IPS-18a (cell line): ENCODE measurements around the gene PSMA5.
"Not testable (repeated sequence)": the region's sequence is repeated elsewhere in the genome, so short reads cannot be mapped to it uniquely, and the experiment has no call there.

Experiments
- H3K27ac ChIP-seq: one replicate; pipeline ENCODE4 v1.5.1; 2013; ENCODE audit warnings: low read length
- H3K27me3 ChIP-seq: one replicate; pipeline ENCODE4 v1.6.1; 2013; ENCODE audit warnings: mild to moderate bottlenecking, low read length; ENCODE audit not compliant: control insufficient read depth, insufficient read depth
- H3K36me3 ChIP-seq: one replicate; pipeline ENCODE4 v1.6.1; 2013; ENCODE audit warnings: low read depth, low read length; ENCODE audit not compliant: control insufficient read depth
- H3K4me1 ChIP-seq: one replicate; pipeline ENCODE4 v1.6.1; 2013; ENCODE audit warnings: low read depth, low read length; ENCODE audit not compliant: control insufficient read depth
- H3K4me3 ChIP-seq: one replicate; pipeline ENCODE4 v1.5.1; 2013; ENCODE audit warnings: low read length
- H3K9ac ChIP-seq: one replicate; pipeline ENCODE4 v1.6.1; 2013; ENCODE audit warnings: mild to moderate bottlenecking, low read length, moderate library complexity
- H3K9me3 ChIP-seq: one replicate; pipeline ENCODE4 v1.6.1; 2013; ENCODE audit warnings: low read depth, low read length; ENCODE audit not compliant: control insufficient read depth

The PSMA5 gene

GRCh38 chr1:109426281-109427170, at the start of gene PSMA5:
TSS of gene PSMA5 (minus strand) at chr1:109426448. CDS start at chr1:109426330, 118 bp downstream.
- H3K9me3 ChIP-seq, result no peaks in the 10 kb centered on the region

GRCh38 chr1:109475261-109475660, 49.0 kb upstream of the PSMA5 start:
- Histone ChIP-seq H3K9me3 (no peaks in the 10 kb centered on the region), H3K9ac (no peak overlapping the region), H3K27me3 (peaks cover 7% of the 10 kb centered on the region), H3K27ac (no peak overlapping the region), H3K4me3 (no peak overlapping the region), H3K36me3 (no peaks in the 10 kb centered on the region), H3K4me1 (no peaks in the 10 kb centered on the region)

More at GRCh38 chr1:109426281-109427170, at the start of gene PSMA5:
- no peaks in the 10 kb centered on the region for H3K27me3 ChIP-seq
- H3K4me1 ChIP-seq, result peaks cover 6% of the 10 kb centered on the region
- peaks cover 5% of the 10 kb centered on the region for H3K36me3 ChIP-seq
- peak within 1 kb of the TSS; percentile 73 for H3K27ac ChIP-seq
- H3K9ac ChIP-seq, result peak within 1 kb of the TSS; percentile 89
- H3K4me3 ChIP-seq, result peak within 1 kb of the TSS; percentile 96

- Histone ChIP-seq H3K36me3 (no peaks in the 10 kb centered on the region), H3K27ac (no peak overlapping the region), H3K9me3 (no peaks in the 10 kb centered on the region), H3K4me1 (no peaks in the 10 kb centered on the region), H3K9ac (no peak overlapping the region), H3K27me3 (peaks cover 13% of the 10 kb centered on the region), H3K4me3 (no peak overlapping the region)
These were observed 48.4 kb upstream of the PSMA5 start for GRCh38 chr1:109474697-109475096.

- not testable (repeated sequence) for H3K4me1 ChIP-seq, H3K9ac ChIP-seq, H3K4me3 ChIP-seq, H3K27ac ChIP-seq, H3K9me3 ChIP-seq, H3K36me3 ChIP-seq
- peaks cover 19% of the 10 kb centered on the region for H3K27me3 ChIP-seq
These were observed 47.2 kb upstream of the PSMA5 start for GRCh38 chr1:109473284-109474057.

- Histone ChIP-seq H3K36me3 (no peaks in the 10 kb centered on the region), H3K9me3 (no peaks in the 10 kb centered on the region), H3K27ac (no peak overlapping the region), H3K4me3 (no peak overlapping the region), H3K9ac (no peak overlapping the region), H3K4me1 (peaks cover 7% of the 10 kb centered on the region), H3K27me3 (peaks cover 26% of the 10 kb centered on the region)
These were observed 46.5 kb upstream of the PSMA5 start for GRCh38 chr1:109472779-109473178.

GRCh38 chr1:109470245-109470644, 44.0 kb upstream of the PSMA5 start:
- no peak overlapping the region for H3K4me3 ChIP-seq
- peaks cover 50% of the 10 kb centered on the region for H3K27me3 ChIP-seq
- H3K36me3 ChIP-seq, result no peaks in the 10 kb centered on the region
- no peak overlapping the region for H3K9ac ChIP-seq
- H3K4me1 ChIP-seq, result peaks cover 7% of the 10 kb centered on the region
- no peak overlapping the region for H3K27ac ChIP-seq
- H3K9me3 ChIP-seq, result no peaks in the 10 kb centered on the region

GRCh38 chr1:109468903-109469302, 42.7 kb upstream of the PSMA5 start:
- Histone ChIP-seq H3K36me3 (no peaks in the 10 kb centered on the region), H3K27ac (no peak overlapping the region), H3K27me3 (peaks cover 64% of the 10 kb centered on the region), H3K4me1 (peaks cover 7% of the 10 kb centered on the region), H3K4me3 (no peak overlapping the region), H3K9ac (no peak overlapping the region), H3K9me3 (no peaks in the 10 kb centered on the region)

GRCh38 chr1:109468061-109468460, 41.8 kb upstream of the PSMA5 start:
- Histone ChIP-seq H3K9me3 (no peaks in the 10 kb centered on the region), H3K27me3 (peaks cover 69% of the 10 kb centered on the region), H3K27ac (no peak overlapping the region), H3K36me3 (no peaks in the 10 kb centered on the region), H3K4me1 (peaks cover 7% of the 10 kb centered on the region), H3K9ac (no peak overlapping the region), H3K4me3 (no peak overlapping the region)

GRCh38 chr1:109467301-109467777, 41.1 kb upstream of the PSMA5 start:
- no peaks in the 10 kb centered on the region for H3K9me3 ChIP-seq
- H3K4me3 ChIP-seq, result peak overlapping the region; percentile 57
- H3K27me3 ChIP-seq, result peaks cover 69% of the 10 kb centered on the region
- H3K36me3 ChIP-seq, result no peaks in the 10 kb centered on the region
- no peak overlapping the region for H3K27ac ChIP-seq
- no peak overlapping the region for H3K9ac ChIP-seq
- H3K4me1 ChIP-seq, result peaks cover 7% of the 10 kb centered on the region

GRCh38 chr1:109466452-109467300, 40.4 kb upstream of the PSMA5 start, which contains the start of gene SYPL2:
TSS of gene SYPL2 (plus strand) at chr1:109466546. CDS start at chr1:109466844, 298 bp downstream.
- H3K4me3 ChIP-seq, result peak within 1 kb of the TSS; percentile 57

GRCh38 chr1:109466125-109466451, 39.8 kb upstream of the PSMA5 start:
- H3K27ac ChIP-seq, result no peak overlapping the region
- peak overlapping the region; percentile 25 for H3K9ac ChIP-seq
- H3K4me3 ChIP-seq, result peak overlapping the region; percentile 54

More at GRCh38 chr1:109466452-109467300, 40.4 kb upstream of the PSMA5 start, which contains the start of gene SYPL2:
- Histone ChIP-seq H3K9me3 (no peaks in the 10 kb centered on the region), H3K9ac (peak within 1 kb of the TSS; percentile 25), H3K27me3 (peaks cover 69% of the 10 kb centered on the region), H3K4me1 (peaks cover 7% of the 10 kb centered on the region), H3K36me3 (no peaks in the 10 kb centered on the region), H3K27ac (no peak within 1 kb of the TSS)

More at GRCh38 chr1:109466125-109466451, 39.8 kb upstream of the PSMA5 start:
- Histone ChIP-seq H3K4me1 (peaks cover 7% of the 10 kb centered on the region), H3K36me3 (no peaks in the 10 kb centered on the region), H3K27me3 (peaks cover 69% of the 10 kb centered on the region), H3K9me3 (no peaks in the 10 kb centered on the region)
